Osteocyte (in vitro differentiated cells): ENCODE data around the gene CD6. TPM values are rescaled to one million over a fixed set of nuclear protein-coding genes. Genes with fewer than 3 reads are reported as not detected.

Source experiments
- DNase-seq: peaks from one replicate; pipeline ENCODE4 v3.0.0; 2021; ENCODE audit warnings: mixed read lengths; ENCODE audit not compliant: unreplicated experiment; ENCODE audit errors: extremely low spot score
- H3K27ac Mint-ChIP-seq: one replicate; pipeline ENCODE4 v1.8.0; 2021; ENCODE audit warnings: mild to moderate bottlenecking, mixed read lengths; ENCODE audit not compliant: unreplicated experiment
- H3K27me3 Mint-ChIP-seq: one replicate; pipeline ENCODE4 v1.8.0; 2021; ENCODE audit warnings: mixed read lengths; ENCODE audit not compliant: unreplicated experiment
- H3K36me3 Mint-ChIP-seq: one replicate; pipeline ENCODE4 v1.8.0; 2021; ENCODE audit warnings: mixed read lengths; ENCODE audit not compliant: unreplicated experiment
- H3K4me1 Mint-ChIP-seq: one replicate; pipeline ENCODE4 v1.8.0; 2021; ENCODE audit warnings: mixed read lengths; ENCODE audit not compliant: unreplicated experiment
- H3K4me3 Mint-ChIP-seq: one replicate; pipeline ENCODE4 v1.8.0; 2021; ENCODE audit warnings: mild to moderate bottlenecking, moderate library complexity, mixed read lengths; ENCODE audit not compliant: unreplicated experiment
- H3K9me3 Mint-ChIP-seq: one replicate; pipeline ENCODE4 v1.8.0; 2021; ENCODE audit warnings: mixed read lengths; ENCODE audit not compliant: unreplicated experiment
- CTCF ChIP-seq: fragments of 200-600 bp; sonication (generic); IDR thresholded peaks from 2 replicates; pipeline ENCODE4 v1.5.0; 2021; ENCODE audit warnings: antibody characterized with exemption, mild to moderate bottlenecking, moderate library complexity
- total RNA-seq: library from RNA; stranded (reverse); gene quantifications from 2 replicates; pipeline ENCODE4 v1.2.1, GENCODE V29; 2021

The CD6 gene
- total RNA-seq, 1 donor from 2014 or later, result not detected

- no peaks in the 10 kb centered on the region for H3K9me3 Mint-ChIP-seq
- no peak for TF ChIP-seq CTCF
- DNase-seq, result no peak
- H3K27ac Mint-ChIP-seq, result no peak overlapping the region
- H3K4me3 Mint-ChIP-seq, result no peak overlapping the region
- H3K27me3 Mint-ChIP-seq, result peaks cover 21% of the 10 kb centered on the region
- no peaks in the 10 kb centered on the region for H3K36me3 Mint-ChIP-seq
- peaks cover 2% of the 10 kb centered on the region for H3K4me1 Mint-ChIP-seq
These were observed 47.8 kb downstream of the CD6 start for GRCh38 chr11:61019037-61019831.

- Mint-ChIP-seq H3K9me3 (no peaks in the 10 kb centered on the region), H3K27ac (no peak overlapping the region), H3K4me1 (peaks cover 2% of the 10 kb centered on the region), H3K36me3 (no peaks in the 10 kb centered on the region), H3K27me3 (peaks cover 27% of the 10 kb centered on the region), H3K4me3 (no peak overlapping the region)
- no peak for TF ChIP-seq CTCF
- no peak for DNase-seq
These were observed 48.4 kb downstream of the CD6 start for GRCh38 chr11:61019832-61020405.

- H3K27me3 Mint-ChIP-seq, result peaks cover 31% of the 10 kb centered on the region
- no peak for DNase-seq
- no peak for TF ChIP-seq CTCF
- H3K36me3 Mint-ChIP-seq, result no peaks in the 10 kb centered on the region
- no peak overlapping the region for H3K27ac Mint-ChIP-seq
- no peaks in the 10 kb centered on the region for H3K9me3 Mint-ChIP-seq
- peaks cover 2% of the 10 kb centered on the region for H3K4me1 Mint-ChIP-seq
- no peak overlapping the region for H3K4me3 Mint-ChIP-seq
These were observed 49.2 kb downstream of the CD6 start for GRCh38 chr11:61020551-61021235.

GRCh38 chr11:61021661-61022212 is 50.3 kb downstream of the CD6 start:
- H3K4me1 Mint-ChIP-seq, result peaks cover 2% of the 10 kb centered on the region
- no peak for TF ChIP-seq CTCF
- peaks cover 31% of the 10 kb centered on the region for H3K27me3 Mint-ChIP-seq
- no peaks in the 10 kb centered on the region for H3K36me3 Mint-ChIP-seq
- H3K4me3 Mint-ChIP-seq, result no peak overlapping the region
- DNase-seq, result no peak
- H3K27ac Mint-ChIP-seq, result no peak overlapping the region
- no peaks in the 10 kb centered on the region for H3K9me3 Mint-ChIP-seq
